Trophoblast cell (in vitro differentiated cells and primary cell): ENCODE measurements around the gene TNIK.
A peak's percentile ranks its signal among the peaks of the same experiment; 100 is the strongest.

Source experiments
- DNase-seq, 2 donors: peaks; one replicate each; pipeline ENCODE4 v3.0.0-alpha.2; 2016
- H2AFZ ChIP-seq: 2 replicates; pipeline ENCODE4 v1.6.1; 2013; ENCODE audit warnings: low read length, moderate library complexity, mild to moderate bottlenecking; ENCODE audit not compliant: insufficient read depth, poor library complexity
- H2AK5ac ChIP-seq: 2 replicates; pipeline ENCODE4 v1.6.1; 2013; ENCODE audit warnings: mild to moderate bottlenecking, low read length
- H2BK120ac ChIP-seq: 2 replicates; pipeline ENCODE4 v1.6.1; 2013; ENCODE audit warnings: low read length, mild to moderate bottlenecking, moderate library complexity; ENCODE audit not compliant: insufficient read depth, poor library complexity
- H2BK12ac ChIP-seq: 2 replicates; pipeline ENCODE4 v1.6.1; 2013; ENCODE audit warnings: mild to moderate bottlenecking, low read length, moderate library complexity
- H2BK5ac ChIP-seq: 2 replicates; pipeline ENCODE4 v1.6.1; 2013; ENCODE audit warnings: low read length, low read depth, moderate library complexity, mild to moderate bottlenecking; ENCODE audit not compliant: poor library complexity
- H3K14ac ChIP-seq: 2 replicates; pipeline ENCODE4 v1.6.1; 2013; ENCODE audit warnings: mild to moderate bottlenecking, low read length
- H3K18ac ChIP-seq: 2 replicates; pipeline ENCODE4 v1.6.1; 2013; ENCODE audit warnings: mild to moderate bottlenecking, low read length
- H3K23ac ChIP-seq: 2 replicates; pipeline ENCODE4 v1.6.1; 2013; ENCODE audit warnings: low read length
- H3K27ac ChIP-seq: 2 replicates; pipeline ENCODE4 v1.5.1; 2013; ENCODE audit warnings: low read depth, mild to moderate bottlenecking, inconsistent platforms, low read length, moderate library complexity
- H3K27me3 ChIP-seq: 2 replicates; pipeline ENCODE4 v1.6.1; 2013; ENCODE audit warnings: inconsistent platforms, mild to moderate bottlenecking, low read length, moderate library complexity; ENCODE audit not compliant: insufficient read depth
- H3K36me3 ChIP-seq, 2 experiments: 1 replicate in 1 of 2; 2 replicates in 1 of 2; pipeline ENCODE4 v1.6.1; 2013; ENCODE audit warnings: low read length in 2 of 2, mild to moderate bottlenecking in 2 of 2, moderate library complexity in 1 of 2; ENCODE audit not compliant: insufficient read depth in 2 of 2, control insufficient read depth in 1 of 2
- H3K4ac ChIP-seq: 2 replicates; pipeline ENCODE4 v1.6.1; 2013; ENCODE audit warnings: low read depth, mild to moderate bottlenecking, low read length, moderate library complexity
- H3K4me1 ChIP-seq, 2 experiments: 1 replicate in 1 of 2; 2 replicates in 1 of 2; pipeline ENCODE4 v1.6.1; 2013; ENCODE audit warnings: low read length in 2 of 2, mild to moderate bottlenecking in 2 of 2, moderate library complexity in 1 of 2; ENCODE audit not compliant: insufficient read depth in 2 of 2, control insufficient read depth in 1 of 2
- H3K4me2 ChIP-seq: 2 replicates; pipeline ENCODE4 v1.6.1; 2013; ENCODE audit warnings: inconsistent platforms, mild to moderate bottlenecking, low read length, moderate library complexity
- H3K4me3 ChIP-seq: 2 replicates; pipeline ENCODE4 v1.5.1; 2013; ENCODE audit warnings: mild to moderate bottlenecking, low read depth, low read length, inconsistent platforms
- H3K79me1 ChIP-seq: one replicate; pipeline ENCODE4 v1.6.1; 2013; ENCODE audit warnings: low read length
- H3K79me2 ChIP-seq: 2 replicates; pipeline ENCODE4 v1.6.1; 2013; ENCODE audit warnings: low read length, mild to moderate bottlenecking; ENCODE audit not compliant: control insufficient read depth, insufficient read depth, poor library complexity
- H3K9ac ChIP-seq: 2 replicates; pipeline ENCODE4 v1.6.1; 2013; ENCODE audit warnings: mild to moderate bottlenecking, low read length
- H3K9me3 ChIP-seq: 2 replicates; pipeline ENCODE4 v1.6.1; 2013; ENCODE audit warnings: low read depth, mild to moderate bottlenecking, control low read depth, inconsistent platforms, low read length; ENCODE audit not compliant: insufficient read depth
- H4K12ac ChIP-seq: 2 replicates; pipeline ENCODE4 v1.6.1; 2013; ENCODE audit warnings: low read depth, mild to moderate bottlenecking, low read length, moderate library complexity
- H4K8ac ChIP-seq: 2 replicates; pipeline ENCODE4 v1.6.1; 2013; ENCODE audit warnings: low read depth, mild to moderate bottlenecking, low read length, moderate library complexity
- H4K91ac ChIP-seq: one replicate; pipeline ENCODE4 v1.6.1; 2013; ENCODE audit warnings: low read depth, mild to moderate bottlenecking, low read length, moderate library complexity
- WGBS: extraction: QIAGEN DNeasy Blood & Tissue Kit; methylation state at CpG from one replicate; pipeline ENCODE4 v1.1.7; 2013; ENCODE audit warnings: missing lambda C conversion rate; ENCODE audit not compliant: insufficient read length, insufficient coverage; ENCODE audit errors: extremely low coverage; 5-methylcytosine and 5-hydroxymethylcytosine counted together

The TNIK gene

DNA sequence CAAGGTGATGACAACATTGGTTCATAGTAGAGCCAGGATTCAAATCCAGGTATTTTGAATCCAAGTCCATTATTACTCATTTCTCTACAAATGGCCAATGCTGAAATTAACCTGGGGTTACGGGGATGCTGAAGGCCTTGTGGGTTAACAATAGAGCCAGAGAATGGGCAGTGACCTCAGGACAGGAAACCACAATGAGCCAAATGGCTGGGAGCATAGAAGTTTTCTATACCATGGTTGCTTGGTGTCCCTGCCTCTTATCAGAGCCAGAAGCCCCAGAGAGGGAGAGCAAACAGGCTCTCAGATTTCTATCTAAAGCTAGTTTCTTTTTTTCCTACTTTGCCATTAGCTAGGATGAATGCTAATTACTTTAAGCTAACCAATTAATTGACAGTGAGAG, 82.3 kb downstream of the TNIK start:
- Histone ChIP-seq H2AK5ac (no peak overlapping the region), H2BK5ac (no peak overlapping the region), H3K4me3 (no peak overlapping the region), H3K27me3 (no peaks in the 10 kb centered on the region), H4K8ac (no peak overlapping the region), H2AFZ (no peak overlapping the region), H2BK120ac (no peak overlapping the region), H3K18ac (no peak overlapping the region), H3K14ac (no peak overlapping the region), H3K79me1 (no peaks in the 10 kb centered on the region), H2BK12ac (no peak overlapping the region), H3K27ac (no peak overlapping the region), H4K12ac (no peak overlapping the region), H3K9me3 (no peaks in the 10 kb centered on the region), H3K9ac (no peak overlapping the region), H3K23ac (no peak overlapping the region), H3K36me3 (no peaks in the 10 kb centered on the region), H3K4ac (no peak overlapping the region), H4K91ac (no peak overlapping the region), H3K4me2 (no peak overlapping the region), H3K4me1 (peaks cover 6 to 11% of the 10 kb centered on the region in 2 experiments), H3K79me2 (no peaks in the 10 kb centered on the region)
- no CpG with 5 or more reads among the region's 1 CpG for WGBS
- no peak for DNase-seq

DNA sequence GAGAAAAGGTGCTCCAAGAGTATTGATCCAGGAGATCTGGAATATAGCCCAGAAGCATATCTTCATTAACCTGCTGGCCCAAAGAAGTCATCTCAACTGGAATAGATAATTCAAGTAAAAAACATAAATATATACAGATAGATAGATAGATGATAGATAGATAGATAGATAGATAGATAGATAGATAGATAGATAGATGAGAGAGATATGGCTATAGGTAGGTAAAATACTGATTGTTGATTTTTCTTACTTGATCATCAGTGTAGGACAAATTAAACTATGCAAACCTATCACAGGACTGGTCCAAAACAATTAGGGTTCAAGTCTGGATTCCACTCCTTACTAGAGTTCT, 83.6 kb downstream of the TNIK start:
- no peak overlapping the region for H3K4me2 ChIP-seq
- H3K4me3 ChIP-seq, result no peak overlapping the region
- H3K36me3 ChIP-seq, result no peaks in the 10 kb centered on the region
- no peak overlapping the region for H3K27ac ChIP-seq
- no peaks in the 10 kb centered on the region for H3K79me2 ChIP-seq
- no peak overlapping the region for H2BK120ac ChIP-seq
- no peak overlapping the region for H3K23ac ChIP-seq
- no peaks in the 10 kb centered on the region for H3K79me1 ChIP-seq
- no peak overlapping the region for H3K4ac ChIP-seq
- no peak overlapping the region for H3K14ac ChIP-seq
- no peak overlapping the region for H4K8ac ChIP-seq
- H2BK12ac ChIP-seq, result no peak overlapping the region
- no peak overlapping the region for H2AFZ ChIP-seq
- peaks cover 6 to 11% of the 10 kb centered on the region in 2 experiments for H3K4me1 ChIP-seq
- H2BK5ac ChIP-seq, result no peak overlapping the region
- H2AK5ac ChIP-seq, result no peak overlapping the region
- no peak overlapping the region for H4K12ac ChIP-seq
- DNase-seq, result no peak
- no peaks in the 10 kb centered on the region for H3K27me3 ChIP-seq
- no peak overlapping the region for H3K9ac ChIP-seq
- no peaks in the 10 kb centered on the region for H3K9me3 ChIP-seq
- H3K18ac ChIP-seq, result no peak overlapping the region
- no peak overlapping the region for H4K91ac ChIP-seq

DNA sequence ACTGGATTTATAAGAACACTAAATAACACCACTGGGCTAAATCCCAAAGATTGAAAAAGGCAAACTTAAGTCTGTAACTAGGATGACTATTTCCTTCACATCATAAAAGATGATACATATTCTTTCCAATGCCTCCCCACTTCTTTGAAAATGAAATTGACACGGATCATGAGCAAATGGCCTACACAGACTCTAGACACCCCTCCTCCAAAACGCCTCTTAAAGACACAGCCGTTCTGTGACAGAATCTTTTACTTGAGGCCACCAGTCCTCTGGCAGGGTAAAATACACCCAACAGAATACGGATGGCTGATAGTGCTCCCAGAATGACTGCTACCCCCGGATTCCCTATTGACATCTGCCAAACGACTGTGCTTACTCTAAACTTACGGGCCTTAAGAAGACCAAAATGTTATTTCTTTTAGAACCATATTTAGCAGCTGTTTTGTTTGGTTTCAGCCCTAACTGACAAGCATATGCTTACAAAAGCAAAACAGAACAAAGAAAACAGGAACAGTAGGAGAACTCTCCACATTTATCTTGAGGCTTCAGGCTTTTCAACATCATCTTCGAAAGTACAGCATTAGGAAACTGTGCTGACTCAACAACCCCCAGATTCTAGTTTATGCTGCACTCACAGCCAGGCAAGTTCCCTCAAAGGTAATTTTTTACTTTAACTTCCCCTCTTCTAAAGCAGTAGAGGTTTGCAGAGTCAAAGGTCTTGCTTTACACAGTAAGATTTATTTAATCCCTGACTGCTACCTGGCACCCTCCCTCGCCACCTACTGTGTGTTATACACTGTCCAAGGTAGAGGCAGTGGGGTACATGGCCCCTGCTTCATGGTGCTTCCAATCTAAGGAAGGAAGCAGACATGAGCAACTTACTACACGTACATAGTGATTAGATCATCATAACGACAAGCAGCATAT, 84.3 kb downstream of the TNIK start:
- Histone ChIP-seq H4K12ac (no peak overlapping the region), H3K4ac (no peak overlapping the region), H2AFZ (no peak overlapping the region), H3K4me2 (no peak overlapping the region), H2BK5ac (no peak overlapping the region), H2BK12ac (no peak overlapping the region), H3K79me1 (no peaks in the 10 kb centered on the region), H4K8ac (no peak overlapping the region), H3K9ac (no peak overlapping the region), H2BK120ac (no peak overlapping the region), H3K36me3 (no peaks in the 10 kb centered on the region), H4K91ac (no peak overlapping the region), H3K23ac (no peak overlapping the region), H3K18ac (no peak overlapping the region), H3K4me3 (no peak overlapping the region), H2AK5ac (no peak overlapping the region), H3K14ac (no peak overlapping the region), H3K79me2 (no peaks in the 10 kb centered on the region), H3K4me1 (peaks cover 6 to 11% of the 10 kb centered on the region in 2 experiments), H3K27me3 (no peaks in the 10 kb centered on the region), H3K27ac (no peak overlapping the region), H3K9me3 (no peaks in the 10 kb centered on the region)
- no CpG with 5 or more reads among the region's 11 CpGs for WGBS
- DNase-seq, result peak; percentile 15 to 46

DNA sequence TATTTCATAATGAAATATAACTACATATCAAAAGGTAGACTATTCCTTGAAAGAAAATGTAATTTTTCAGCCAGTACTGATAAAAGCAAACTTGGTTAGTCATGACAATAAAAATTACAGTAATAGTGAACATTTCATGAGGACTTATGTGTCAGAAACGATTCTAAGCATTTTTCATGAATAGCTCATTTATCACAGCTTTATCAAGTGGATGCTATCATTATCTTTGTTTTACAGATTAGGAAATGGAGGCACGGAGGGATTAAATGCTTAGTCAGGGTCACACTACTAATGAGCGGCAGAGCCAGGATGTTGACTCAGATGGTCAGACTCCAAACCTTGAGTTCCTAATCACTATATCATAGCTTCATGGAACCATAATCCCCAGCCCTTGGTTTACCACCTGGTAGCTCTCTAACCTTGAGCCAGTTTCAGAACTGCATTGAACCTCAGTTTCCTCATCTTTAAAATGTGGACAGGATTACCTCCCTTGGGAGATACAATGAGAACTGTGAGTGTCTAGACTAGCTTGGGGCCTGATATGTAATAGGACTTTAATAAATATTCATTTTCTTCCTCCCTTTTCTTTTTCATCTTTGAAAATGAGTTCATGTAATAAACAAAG, 85.4 kb downstream of the TNIK start:
- H3K9ac ChIP-seq, result no peak overlapping the region
- no peak overlapping the region for H4K12ac ChIP-seq
- H4K91ac ChIP-seq, result no peak overlapping the region
- H4K8ac ChIP-seq, result no peak overlapping the region
- H3K36me3 ChIP-seq, result no peaks in the 10 kb centered on the region
- H2AK5ac ChIP-seq, result no peak overlapping the region
- WGBS, result no CpG with 5 or more reads among the region's 3 CpGs
- no peak overlapping the region for H3K23ac ChIP-seq
- no peaks in the 10 kb centered on the region for H3K79me1 ChIP-seq
- H2BK5ac ChIP-seq, result no peak overlapping the region
- no peak overlapping the region for H3K4ac ChIP-seq
- no peak overlapping the region for H2AFZ ChIP-seq
- no peak overlapping the region for H3K4me2 ChIP-seq
- peak; percentile 70 to 89 for DNase-seq
- H3K27me3 ChIP-seq, result no peaks in the 10 kb centered on the region
- no peak overlapping the region for H3K18ac ChIP-seq
- H3K14ac ChIP-seq, result no peak overlapping the region
- H3K27ac ChIP-seq, result no peak overlapping the region
- no peak overlapping the region for H2BK12ac ChIP-seq
- no peaks in the 10 kb centered on the region for H3K79me2 ChIP-seq
- peaks cover under 1 to 5% of the 10 kb centered on the region in 2 experiments for H3K4me1 ChIP-seq
- no peaks in the 10 kb centered on the region for H3K9me3 ChIP-seq
- no peak overlapping the region for H3K4me3 ChIP-seq
- H2BK120ac ChIP-seq, result no peak overlapping the region
